Eye (tissue), 1 donor: ENCODE measurements around the gene CEP72.

Experiments used
- DNase-seq: peaks from one replicate; pipeline ENCODE4 v3.0.0-alpha.2; 2015

CEP72 gene

DNA sequence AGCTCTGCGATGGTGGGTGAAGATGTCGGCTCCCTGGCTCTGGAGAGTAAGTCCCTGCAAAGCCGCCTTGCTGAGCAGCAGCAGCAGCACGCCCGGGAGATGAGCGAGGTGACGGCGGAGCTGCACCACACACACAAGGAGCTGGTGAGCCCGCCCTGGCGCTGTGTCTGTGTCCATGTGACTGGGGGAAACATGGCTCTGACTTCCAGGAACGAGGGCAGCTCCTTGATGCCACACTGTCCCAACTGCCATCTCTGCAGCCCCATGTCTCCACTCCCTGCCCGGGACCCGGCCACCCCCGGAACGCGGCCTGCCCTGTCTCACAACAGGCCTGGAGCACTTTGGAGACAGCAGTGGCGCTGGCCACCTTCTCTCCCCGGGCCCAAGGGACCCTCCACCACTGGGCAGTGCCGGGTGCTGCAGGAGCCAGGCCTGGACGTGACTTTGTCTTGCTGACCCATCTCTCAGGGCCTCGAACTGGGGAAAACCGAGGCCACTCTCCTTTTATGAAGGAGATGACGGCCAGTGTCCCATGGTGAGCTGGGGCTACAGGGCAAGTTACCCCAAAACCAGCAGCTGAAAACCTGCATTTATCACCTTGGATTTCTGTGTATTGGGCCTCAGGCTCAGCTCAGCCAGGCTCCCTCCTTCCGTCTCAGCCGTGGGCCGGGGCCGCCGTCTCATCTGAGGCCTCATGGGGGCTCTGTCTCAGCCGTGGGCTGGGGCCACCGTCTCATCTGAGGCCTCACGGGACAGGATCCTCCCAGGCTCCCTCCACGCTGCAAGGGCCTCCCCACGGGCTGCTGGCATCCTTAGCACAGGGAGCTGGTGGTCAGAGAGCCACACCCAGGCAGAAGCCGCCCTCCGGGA is 28.6 kb downstream of the CEP72 start:
- no peak for DNase-seq

DNA sequence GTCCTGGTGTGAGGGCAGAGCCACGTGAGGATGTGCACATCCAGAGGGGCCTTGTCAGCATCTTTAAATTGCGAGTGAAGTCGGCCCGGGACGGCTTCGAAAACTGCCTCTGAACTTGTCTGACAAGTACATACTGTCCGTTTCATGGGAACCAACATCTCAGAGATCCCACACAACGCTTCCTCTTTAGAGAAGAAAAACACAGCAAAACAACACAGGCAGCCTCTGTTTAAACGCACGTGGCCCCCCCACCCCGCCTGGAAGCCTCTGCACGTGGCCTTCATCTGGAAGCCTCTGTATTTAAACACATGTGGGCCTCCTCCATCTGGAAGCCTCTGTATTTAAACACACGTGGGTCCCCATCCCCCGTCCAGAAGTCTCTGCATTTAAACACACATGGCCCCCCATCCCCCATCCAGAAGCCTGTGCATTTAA is 29.2 kb downstream of the CEP72 start:
- DNase-seq = no peak

DNA sequence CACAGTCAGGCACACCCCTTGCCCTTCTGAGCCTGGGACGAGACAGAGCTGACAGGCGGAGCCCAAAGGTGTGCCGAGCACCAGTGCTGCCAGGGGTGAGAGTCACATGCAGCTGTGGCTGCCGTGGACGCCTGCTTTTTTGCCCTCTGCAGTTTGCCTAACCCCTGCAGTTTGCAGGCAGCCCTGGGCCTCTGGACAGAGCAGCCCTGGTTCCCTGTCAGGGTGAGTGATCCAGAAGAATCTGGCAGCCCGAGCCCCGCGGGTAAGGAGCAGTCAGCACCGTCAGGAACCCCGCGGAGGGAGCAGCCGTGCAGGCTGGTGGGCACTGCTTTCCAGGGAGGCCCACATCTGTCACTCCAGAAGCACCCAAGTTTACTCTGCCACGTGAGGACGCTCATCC is 30.3 kb downstream of the CEP72 start:
- DNase-seq = no peak

DNA sequence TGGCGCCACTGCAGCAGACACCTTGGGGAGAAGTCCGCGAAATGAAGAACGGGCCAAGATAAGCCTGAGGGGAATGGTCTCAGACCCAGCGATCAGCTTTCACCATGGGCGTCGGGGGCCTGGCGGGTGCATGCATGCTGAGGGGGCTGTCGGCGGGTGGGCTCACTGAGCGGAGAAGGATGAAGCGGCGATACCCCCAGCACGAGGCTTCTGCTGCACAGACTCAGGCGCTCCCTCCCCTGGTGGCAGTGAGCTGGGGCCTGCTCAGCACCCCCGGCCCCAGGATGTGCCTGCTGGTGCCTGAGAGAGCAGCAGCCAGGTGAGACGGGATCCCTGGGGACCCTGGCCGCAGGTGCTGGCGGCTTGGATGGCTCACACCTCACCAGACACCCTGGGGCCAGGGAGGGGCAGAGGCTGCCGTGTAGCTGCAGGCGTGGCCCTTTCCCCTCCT is 31.2 kb downstream of the CEP72 start:
- DNase-seq = no peak

DNA sequence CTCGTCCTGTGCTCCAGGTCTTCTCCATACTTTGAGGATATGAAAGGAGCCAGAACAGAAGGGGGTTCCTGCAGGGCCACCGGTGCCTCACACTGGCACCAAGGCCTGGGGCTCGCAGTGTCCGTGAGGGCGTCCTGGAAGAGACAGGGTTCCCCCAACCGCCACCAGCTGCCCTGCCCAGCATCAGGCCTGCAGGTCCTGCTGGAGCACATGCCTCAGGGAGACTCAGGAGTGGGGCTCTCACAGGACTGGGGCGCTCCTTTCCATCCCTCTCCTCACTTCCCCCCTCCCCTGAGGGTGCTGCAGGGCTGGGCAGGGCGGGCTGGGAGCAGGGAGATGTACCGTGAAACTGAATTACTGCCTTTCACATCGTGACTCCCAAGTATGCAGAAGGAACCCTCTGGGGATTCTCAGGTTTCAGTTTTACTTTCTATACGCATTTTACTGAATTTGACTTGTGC is 31.7 kb downstream of the CEP72 start:
- DNase-seq = peak; percentile 29

DNA sequence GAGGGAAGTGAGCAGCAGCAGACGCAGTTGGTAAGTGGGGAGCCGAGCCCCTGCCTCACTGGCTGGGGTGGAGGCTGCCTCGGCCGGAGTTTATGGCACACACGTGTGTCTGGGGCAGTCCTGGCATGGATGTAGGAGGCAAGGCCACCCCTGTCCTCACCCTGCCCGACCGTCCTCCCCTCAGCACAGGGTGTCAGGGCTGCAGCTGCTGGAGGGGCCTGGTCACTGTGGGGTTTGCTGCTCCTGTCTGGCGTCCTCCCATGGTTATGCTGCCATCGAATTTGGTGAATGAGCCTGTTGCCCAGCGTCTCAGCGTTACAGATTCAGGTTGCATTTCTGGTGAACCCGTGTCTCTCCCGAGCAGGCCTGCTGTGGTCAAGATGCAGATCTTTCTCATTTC is 32.4 kb downstream of the CEP72 start:
- no peak for DNase-seq

DNA sequence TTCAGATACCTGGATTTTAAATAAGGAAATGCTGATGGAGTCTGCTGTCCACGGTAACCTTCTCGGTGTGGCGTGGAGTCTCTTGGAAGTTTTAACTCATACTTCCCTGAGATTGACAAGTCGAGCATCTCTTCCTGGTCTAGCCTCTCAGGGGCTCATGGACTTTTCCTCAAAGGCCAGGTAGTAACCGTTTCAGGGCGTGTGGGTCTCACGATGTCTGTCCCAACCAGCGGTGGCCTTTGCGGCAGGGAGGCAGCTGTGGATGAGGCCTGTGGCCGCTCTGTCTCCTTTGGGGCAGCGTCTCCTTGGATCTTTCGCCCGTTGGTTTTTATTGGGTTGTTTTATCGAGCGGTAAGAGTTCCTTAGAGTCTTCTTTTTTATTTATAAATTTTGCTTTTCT is 32.8 kb downstream of the CEP72 start:
- no peak for DNase-seq

DNA sequence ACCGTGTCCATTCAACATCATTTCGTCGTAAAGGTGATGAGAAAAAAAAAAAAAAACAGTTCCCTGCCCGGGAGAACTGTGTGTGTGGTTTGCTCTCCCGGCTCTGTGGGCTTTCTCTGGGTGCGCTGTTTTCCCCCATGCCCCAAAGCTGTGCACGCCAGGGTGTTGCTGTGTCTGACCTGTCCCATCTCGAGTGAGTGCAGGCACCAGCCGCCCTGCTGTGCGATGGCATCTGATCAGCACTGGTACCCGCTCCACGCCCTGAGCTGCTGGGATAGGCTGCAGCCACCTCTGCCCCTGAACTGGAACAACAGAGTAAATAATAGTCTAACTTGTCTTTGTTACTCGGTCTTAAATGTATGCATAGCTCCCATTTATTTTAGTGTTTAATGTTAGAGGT is 33.3 kb downstream of the CEP72 start:
- no peak for DNase-seq

DNA sequence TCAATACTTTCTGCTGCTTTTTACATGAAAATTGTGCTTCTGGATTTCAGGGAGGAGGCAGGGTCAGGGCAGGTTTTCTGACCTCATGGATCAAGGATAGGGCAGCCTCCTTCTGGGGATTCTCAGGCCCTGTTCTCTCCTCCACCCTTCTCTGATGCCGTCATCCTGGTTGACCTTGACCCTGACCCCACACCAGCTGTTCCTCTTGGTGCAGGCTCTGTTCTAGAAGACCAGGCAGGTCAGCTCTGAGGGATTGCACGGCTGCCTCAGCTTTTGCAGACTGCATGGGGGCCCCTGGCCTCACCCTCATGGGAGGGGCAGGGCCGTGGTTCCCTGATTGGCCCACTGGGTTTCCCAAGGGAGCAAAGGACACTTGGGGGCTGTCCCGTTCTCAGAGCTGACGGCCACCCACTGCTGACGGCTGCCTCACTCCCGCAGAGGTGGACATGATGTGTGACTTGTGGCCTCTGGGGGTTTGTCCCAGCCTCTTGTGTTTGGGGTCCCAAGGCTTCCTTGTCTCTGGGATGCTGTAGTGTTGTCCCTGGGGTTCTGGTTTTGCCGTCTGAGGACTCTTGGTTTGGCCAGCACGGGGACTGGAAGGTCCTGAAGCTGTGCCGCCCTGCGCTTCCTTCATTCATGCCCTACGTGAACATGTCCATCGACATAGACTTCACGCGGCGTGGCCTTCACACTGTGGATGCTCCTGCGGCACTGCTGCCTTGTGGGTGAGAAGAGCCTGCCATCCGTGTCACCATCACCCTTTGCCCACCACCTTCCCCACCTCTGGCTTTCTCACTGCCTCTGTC is 34.5 kb downstream of the CEP72 start:
- DNase-seq = no peak

DNA sequence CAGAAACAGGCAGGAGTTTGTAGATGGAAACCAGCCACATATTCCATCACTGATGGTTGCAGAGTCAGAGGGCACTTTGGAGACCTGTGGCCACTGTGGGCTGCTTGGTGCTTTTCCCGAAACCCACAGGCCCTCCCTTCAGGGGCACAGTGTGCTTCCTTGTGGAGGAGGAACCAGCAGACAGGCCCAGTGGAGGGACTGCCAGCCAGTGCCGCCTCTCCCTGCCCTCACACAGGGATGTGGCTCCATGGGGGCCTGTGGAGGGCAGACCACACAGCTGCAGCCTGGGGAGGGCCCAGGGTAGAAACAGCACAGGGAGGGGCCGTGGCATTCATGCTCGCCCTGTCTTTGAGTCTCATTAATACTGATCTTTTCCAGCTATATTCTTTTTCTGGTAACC is 35.2 kb downstream of the CEP72 start:
- DNase-seq = no peak

DNA sequence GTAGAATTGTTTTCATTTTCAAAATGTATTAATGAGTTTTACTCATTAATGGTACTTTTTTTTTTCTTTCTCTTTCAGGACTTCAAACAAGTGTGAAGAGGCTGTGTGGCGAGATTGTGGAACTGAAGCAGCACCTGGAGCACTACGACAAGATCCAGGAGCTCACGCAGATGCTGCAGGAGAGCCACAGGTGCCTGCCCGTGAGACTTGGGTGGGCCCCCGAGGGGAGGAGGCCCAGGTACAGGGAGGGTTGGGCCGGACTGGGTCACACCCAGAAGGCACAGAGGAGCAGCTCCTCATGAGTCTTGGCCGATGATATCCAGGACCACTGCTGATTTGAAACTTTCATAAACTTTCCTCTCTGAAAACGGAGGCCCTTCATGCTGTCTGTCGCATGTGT is 35.6 kb downstream of the CEP72 start:
- DNase-seq = no peak

DNA sequence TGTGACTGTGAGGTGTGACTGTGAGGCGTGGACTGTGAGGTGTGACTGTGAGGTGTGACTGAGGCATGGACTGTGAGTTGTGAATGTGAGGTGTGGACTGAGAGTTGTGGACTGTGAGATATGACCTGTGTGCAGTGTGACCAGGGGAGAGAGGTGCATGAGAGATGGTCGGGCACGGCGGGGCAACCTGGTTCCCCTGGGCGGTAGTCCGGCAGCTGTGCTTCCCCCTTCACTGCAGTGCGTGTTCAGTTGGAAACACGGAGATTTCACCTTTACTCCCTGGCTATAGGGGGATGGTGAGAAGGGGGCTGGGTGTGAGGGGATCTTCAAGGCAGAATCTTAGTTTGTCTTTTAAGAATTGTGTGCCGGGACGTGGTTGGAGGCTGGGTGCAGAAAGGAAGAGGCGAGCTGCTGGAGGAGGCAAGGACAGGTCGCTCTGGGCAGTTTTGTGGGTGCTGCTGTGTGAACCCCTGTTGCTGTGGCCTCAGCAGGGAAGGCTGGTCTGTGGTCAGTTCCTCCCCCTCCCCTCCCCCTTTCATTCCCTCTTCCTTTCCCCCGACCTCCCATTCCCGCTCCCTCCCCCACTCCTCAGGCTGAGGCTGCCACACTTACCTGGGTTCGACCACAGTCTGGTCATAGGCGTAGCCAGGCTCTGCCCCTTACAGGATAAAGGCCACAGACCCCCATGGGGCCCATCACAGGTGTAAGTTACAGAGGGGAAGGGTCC is 39.3 kb downstream of the CEP72 start:
- DNase-seq = no peak

DNA sequence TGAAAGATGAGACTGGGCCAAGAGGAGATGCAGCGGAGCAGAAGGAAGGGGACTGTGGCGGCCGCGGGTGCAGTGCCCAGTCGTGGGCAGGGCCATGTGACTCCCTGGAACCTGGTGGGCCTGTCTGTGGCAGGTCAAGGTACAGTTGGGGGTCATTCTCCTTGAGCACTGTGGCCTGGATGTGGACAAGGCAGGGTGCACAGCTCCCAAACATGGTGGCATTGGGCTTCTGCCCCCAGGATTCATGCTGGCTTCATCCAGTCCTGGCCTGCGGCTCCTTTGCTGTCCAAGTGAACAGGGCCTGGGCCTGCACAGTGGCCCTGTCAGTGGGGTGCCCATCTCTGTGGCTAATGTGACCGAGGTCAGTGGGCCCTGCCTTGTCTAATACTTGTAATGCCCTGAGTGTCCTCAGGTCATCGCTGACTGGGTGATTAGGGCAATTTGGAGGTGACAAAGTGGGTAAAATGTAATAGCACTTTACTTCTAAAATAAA is 39.9 kb downstream of the CEP72 start:
- DNase-seq = no peak

DNA sequence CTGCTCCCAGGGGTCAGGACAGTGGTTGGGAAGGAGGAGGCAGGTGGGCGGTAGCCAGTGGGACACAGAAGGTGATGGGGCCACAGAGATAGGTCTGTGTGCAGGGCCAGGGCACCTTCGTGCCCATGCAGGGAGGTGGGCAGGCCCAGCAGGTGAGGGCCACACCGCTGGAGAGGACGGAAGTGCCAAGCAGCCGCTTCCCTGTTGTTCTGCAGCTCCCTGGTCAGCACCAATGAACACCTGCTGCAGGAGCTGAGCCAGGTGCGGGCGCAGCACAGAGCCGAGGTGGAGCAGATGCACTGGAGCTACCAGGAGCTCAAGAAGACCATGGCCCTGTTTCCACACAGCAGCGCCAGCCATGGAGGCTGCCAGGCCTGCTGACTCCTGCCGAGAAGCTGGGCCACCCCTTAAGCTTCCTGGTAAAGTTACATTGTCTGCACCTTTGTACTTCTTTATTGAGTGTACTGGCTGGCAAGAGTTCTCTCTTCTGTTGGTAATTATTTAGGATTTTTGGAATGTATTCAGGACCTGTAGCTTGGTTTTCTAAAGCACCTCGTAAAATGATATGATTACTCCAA is 40.7 kb downstream of the CEP72 start:
- no peak for DNase-seq

DNA sequence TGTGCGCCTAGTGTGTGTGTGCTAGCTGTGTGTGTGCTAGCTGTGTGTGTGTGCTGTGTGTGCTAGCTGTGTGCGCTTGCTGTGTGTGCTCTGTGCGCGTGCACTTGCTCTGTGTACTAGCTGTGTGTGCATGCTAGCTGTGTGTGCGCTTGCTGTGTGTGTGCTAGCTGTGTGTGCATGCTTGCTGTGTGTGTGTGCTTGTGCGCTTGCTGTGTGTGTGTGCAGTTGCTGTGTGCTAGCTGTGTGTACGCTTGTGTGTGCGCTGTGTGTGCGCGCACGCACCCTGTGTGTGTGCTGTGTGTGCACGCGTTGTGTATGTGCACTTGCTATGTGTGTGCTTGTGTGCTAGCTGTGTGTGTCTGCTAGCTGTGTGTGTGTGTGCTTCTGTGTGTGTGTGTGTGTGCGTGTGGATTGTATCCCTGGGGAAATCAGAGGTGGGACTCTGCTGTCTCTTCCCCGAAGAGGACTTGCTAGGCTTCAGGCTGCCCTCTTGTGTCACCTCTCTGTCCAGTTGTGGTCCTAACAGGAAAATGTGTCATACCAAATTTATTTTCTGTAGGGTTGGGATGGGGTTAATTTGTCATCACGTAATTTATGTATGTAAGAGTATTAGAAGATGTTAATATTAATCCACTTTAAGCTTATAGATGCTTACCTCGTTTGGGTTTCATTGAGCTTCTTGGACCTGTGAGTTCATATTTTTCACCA is 42.1 kb downstream of the CEP72 start:
- no peak for DNase-seq

DNA sequence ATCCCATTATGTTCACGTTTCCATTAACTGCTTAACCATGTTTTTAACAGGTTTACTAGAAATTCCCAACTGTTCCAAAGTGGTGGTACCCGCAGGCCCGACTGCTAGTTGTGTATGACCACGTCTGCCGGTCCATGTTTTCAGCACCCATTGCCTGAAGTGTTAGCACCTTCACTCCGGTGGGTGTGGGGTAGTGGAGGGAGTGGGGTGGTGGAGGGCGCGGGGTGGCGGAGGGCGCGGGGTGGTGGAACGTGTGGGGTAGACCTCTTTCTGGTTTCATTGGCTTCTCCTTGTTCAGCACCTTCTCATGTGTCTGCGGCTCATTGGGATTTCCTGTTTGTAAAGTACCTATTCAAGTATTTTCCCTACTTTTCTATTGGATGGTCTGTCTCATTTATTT is 43.3 kb downstream of the CEP72 start:
- DNase-seq = no peak

DNA sequence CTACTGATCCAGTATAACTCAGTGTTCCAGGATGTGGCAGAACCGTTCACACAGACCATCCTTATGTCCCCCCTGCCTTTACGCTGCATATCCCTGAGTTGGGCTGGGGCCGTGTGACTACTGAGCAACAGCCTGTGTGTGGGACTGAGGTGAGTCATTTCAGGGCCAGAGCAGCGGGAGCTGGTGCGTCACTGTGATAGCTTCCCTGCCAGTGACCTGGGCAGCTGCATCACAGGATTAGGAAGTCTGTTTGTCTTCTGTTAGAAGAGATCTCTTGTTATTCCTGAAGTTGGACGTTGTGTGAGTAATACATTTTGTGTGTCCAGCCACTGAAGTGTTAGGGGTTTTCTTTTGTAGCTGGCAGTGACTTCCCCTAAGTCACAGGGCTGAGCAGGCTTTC is 45.4 kb downstream of the CEP72 start:
- DNase-seq = no peak

DNA sequence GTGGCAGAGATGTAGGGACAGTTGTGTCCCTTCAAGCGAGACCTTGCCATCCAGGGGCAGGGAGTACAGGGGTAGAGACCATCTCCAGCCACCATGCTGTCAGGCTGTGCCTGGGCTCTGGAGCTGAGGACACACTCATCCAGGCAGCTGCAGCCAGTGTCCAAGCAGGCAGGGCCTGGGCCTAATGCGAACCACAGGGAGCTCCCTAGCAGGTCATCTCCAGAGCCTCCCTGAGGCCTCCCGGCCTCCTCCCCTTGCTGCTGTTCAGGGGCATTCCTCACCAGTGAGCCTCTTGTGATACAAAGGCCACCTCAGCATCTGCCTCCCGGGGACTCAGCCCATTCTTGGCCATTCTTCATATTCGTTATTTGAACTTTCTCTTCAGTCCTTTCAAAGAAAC is 46.0 kb downstream of the CEP72 start:
- DNase-seq = no peak

DNA sequence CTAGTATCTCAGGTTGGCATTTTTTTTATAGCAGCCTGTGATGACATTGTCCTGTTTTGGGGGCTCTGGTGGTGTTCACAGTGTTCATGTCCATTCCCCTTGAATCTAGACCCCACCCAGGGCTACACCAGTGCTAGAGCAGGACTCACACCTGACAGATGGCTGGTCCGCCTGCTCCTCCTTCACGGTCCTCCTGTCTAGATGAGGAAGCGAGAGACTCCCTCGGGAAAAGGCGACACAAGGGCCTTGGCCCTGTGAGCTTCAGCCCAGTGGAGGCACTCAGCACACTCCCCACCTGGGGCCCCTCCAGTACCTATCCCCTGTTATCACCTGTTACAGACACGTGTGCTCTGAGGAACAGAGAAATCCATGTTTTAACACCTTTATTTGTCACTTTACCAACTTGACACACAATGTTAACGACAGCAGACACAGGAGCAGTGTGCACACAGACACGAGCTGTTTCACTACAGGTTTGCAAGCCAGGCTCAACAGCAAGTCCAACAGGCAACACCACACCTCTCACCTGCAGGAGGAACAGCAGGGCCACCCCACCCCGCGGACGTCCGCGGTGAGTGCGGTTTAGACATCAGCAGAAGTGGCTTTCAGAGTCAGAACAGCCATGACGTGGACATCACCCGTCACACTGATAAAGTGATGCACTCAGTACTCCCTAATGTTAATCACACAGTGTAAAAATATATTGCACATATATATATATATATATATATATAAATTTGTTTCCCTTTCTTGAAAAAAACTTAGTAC is 47.5 kb downstream of the CEP72 start:
- no peak for DNase-seq

DNA sequence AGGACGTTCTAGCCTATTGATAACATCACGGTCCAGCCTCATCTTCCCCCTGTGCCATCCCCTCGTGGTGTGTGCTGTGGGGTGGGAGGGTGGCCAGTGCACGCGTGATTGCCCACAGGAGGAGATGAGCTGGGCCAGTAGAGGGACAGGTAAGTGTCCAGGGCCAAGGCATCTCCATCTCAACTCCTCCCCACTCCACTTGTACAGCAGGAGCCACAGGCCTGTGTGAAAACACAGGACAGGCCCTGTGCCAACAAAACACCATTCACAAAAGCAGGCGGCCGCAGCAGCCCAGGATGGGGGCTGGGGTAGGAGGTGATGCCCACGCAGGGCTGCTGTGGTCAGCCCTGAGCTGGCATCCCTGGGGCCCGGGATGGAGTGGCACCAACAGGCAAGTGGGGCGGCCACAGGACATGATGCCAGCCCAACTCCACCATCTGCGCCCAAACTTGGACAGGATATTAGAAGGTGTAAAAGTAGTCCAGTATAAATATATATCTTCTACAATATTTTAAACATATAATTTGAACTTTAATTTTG is 48.4 kb downstream of the CEP72 start:
- DNase-seq = no peak
